PC-3 (cell line): Measurements from ENCODE around the gene SNORC. TPM values are rescaled to one million over a fixed set of nuclear protein-coding genes. Genes with fewer than 3 reads are reported as not detected.
A peak's percentile ranks its signal among the peaks of the same experiment; 100 is the strongest.

Source experiments
- ATAC-seq: fragments of 200-7000 bp; cut with Tn5 transposase; 2 replicates; pipeline ENCODE4 v1.9.1; 2020; ENCODE audit warnings: mild to moderate bottlenecking, moderate library complexity
- BruUV-seq: library from RNA; stranded (reverse); fragments of 400-500 nt; replicated peaks from 2 replicates; lab custom pipeline; 2021; lab: Mats Ljungman, UMichigan
- CTCF ChIA-PET: fragments of 300-600 bp; sonication (Branson Sonifier 250); formaldehyde crosslinking; loops from one replicate; lab custom pipeline; 2022; ENCODE audit warnings: antibody characterized with exemption; lab: Charles Lee
- POLR2A ChIA-PET: fragments of 300-600 bp; sonication (Branson Sonifier 250); formaldehyde crosslinking; loops from one replicate; lab custom pipeline; 2022; ENCODE audit warnings: antibody characterized with exemption; ENCODE audit not compliant: unreplicated experiment; lab: Charles Lee
- DNase-seq: peaks from one replicate; pipeline ENCODE4 v3.0.0-alpha.2; 2015
- H2AFZ ChIP-seq: fragments of 300-600 bp; sonication (generic); 2 replicates; pipeline ENCODE4 v1.6.0; 2016; ENCODE audit warnings: antibody characterized with exemption, low read length
- H3F3A ChIP-seq: fragments of 300-600 bp; sonication (generic); one replicate; pipeline ENCODE4 v1.6.0; 2017; ENCODE audit warnings: antibody characterized with exemption, low read length, control low read depth, mild to moderate bottlenecking; ENCODE audit not compliant: unreplicated experiment
- H3K27ac ChIP-seq: fragments of 300-600 bp; sonication (generic); 2 replicates; pipeline ENCODE4 v1.5.1; 2016; ENCODE audit warnings: mild to moderate bottlenecking, low read length
- H3K27me3 ChIP-seq: fragments of 300-600 bp; sonication (generic); 2 replicates; pipeline ENCODE4 v1.6.1; 2016; ENCODE audit warnings: low read length, mixed read lengths
- H3K36me3 ChIP-seq: fragments of 300-600 bp; sonication (generic); 2 replicates; pipeline ENCODE4 v1.6.1; 2016; ENCODE audit warnings: low read depth, mixed run types, low read length, mixed read lengths
- H3K4me1 ChIP-seq: fragments of 300-600 bp; sonication (generic); 2 replicates; pipeline ENCODE4 v1.5.1; 2016; ENCODE audit warnings: low read length; ENCODE audit not compliant: insufficient read depth
- H3K4me2 ChIP-seq: fragments of 300-600 bp; sonication (generic); 2 replicates; pipeline ENCODE4 v1.6.0; 2016; ENCODE audit warnings: low read length
- H3K4me3 ChIP-seq: fragments of 300-600 bp; sonication (generic); 2 replicates; pipeline ENCODE4 v1.5.1; 2016; ENCODE audit warnings: mild to moderate bottlenecking, low read length, mixed read lengths
- H3K79me2 ChIP-seq: fragments of 300-600 bp; sonication (generic); 2 replicates; pipeline ENCODE4 v1.6.1; 2017; ENCODE audit warnings: low read length, mixed read lengths
- H3K9ac ChIP-seq: fragments of 300-600 bp; sonication (generic); 2 replicates; pipeline ENCODE4 v1.6.0; 2016; ENCODE audit warnings: mild to moderate bottlenecking, low read length
- H3K9me2 ChIP-seq: fragments of 300-600 bp; sonication (generic); replicated peaks from 2 replicates; pipeline ENCODE4 v1.6.1; 2016; ENCODE audit warnings: mixed run types, low read length, mixed read lengths
- H3K9me3 ChIP-seq: fragments of 300-600 bp; sonication (generic); 2 replicates; pipeline ENCODE4 v1.6.1; 2016; ENCODE audit warnings: low read length, mixed read lengths
- H4K20me1 ChIP-seq: fragments of 300-600 bp; sonication (generic); 2 replicates; pipeline ENCODE4 v1.6.1; 2016; ENCODE audit warnings: low read length, mixed read lengths
- CTCF ChIP-seq: fragments of 300-600 bp; sonication (generic); conservative IDR thresholded peaks from 2 replicates; pipeline ENCODE4 v1.5.1; 2017; ENCODE audit warnings: antibody characterized with exemption, low read depth, mild to moderate bottlenecking, low read length
- EZH2 ChIP-seq: fragments of 300-600 bp; sonication (generic); IDR thresholded peaks from one replicate; pipeline ENCODE4 v1.6.1; 2017; ENCODE audit warnings: antibody characterized with exemption, mild to moderate bottlenecking, low read length; ENCODE audit not compliant: unreplicated experiment
- EZH2phosphoT487 ChIP-seq: fragments of 300-600 bp; sonication (generic); IDR thresholded peaks from 2 replicates; pipeline ENCODE4 v1.6.1; 2018; ENCODE audit warnings: mild to moderate bottlenecking, antibody characterized with exemption, low read length, borderline replicate concordance
- intact Hi-C: fragments of 100-400 bp; cut with micrococcal nuclease; formaldehyde crosslinking; loops from 2 replicates; pipeline ENCODE4 v1.9.0; 2023
- total RNA-seq: library from RNA; depleted of rRNA; stranded (reverse); fragments of >200 nt; gene quantifications from 2 replicates; pipeline ENCODE4 v1.2.3, GENCODE V29; 2014

Gene SNORC
- total RNA-seq, 1 experiment from 2014 or later = 11.1 TPM

- TF ChIP-seq EZH2 (no peak), EZH2phosphoT487 (no peak), CTCF (no peak)
- CTCF ChIA-PET = no interaction called here
- H3K9me2 ChIP-seq = no peaks in the 10 kb centered on the region
Observed at GRCh38 chr2:232886176-232886575, 16.1 kb downstream of the SNORC start.

GRCh38 chr2:232886632-232887031 lies 16.6 kb downstream of the SNORC start:
- Histone ChIP-seq H3K4me2 (no peak overlapping the region), H3K27me3 (no peaks in the 10 kb centered on the region), H3K36me3 (peaks cover 10% of the 10 kb centered on the region), H3F3A (no peaks in the 10 kb centered on the region), H3K79me2 (no peaks in the 10 kb centered on the region), H2AFZ (no peak overlapping the region), H3K9ac (no peak overlapping the region), H3K4me3 (no peak overlapping the region), H4K20me1 (no peaks in the 10 kb centered on the region), H3K9me3 (no peaks in the 10 kb centered on the region), H3K27ac (no peak overlapping the region), H3K4me1 (peaks cover 10% of the 10 kb centered on the region; the same call in 1 of the 2 replicates), H3K9me2 (no peaks in the 10 kb centered on the region)
- TF ChIP-seq EZH2phosphoT487 = no peak
- no peak for TF ChIP-seq CTCF
- TF ChIP-seq EZH2 = no peak
- no TSS peak for BruUV-seq
- ATAC-seq (no peak), DNase-seq (no peak)
- ChIA-PET CTCF (no interaction called here), POLR2A (no interaction called here)
- intact Hi-C loops = no loop called here

More at GRCh38 chr2:232886176-232886575, 16.1 kb downstream of the SNORC start:
- no TSS peak for BruUV-seq
- Histone ChIP-seq H3K9me3 (no peaks in the 10 kb centered on the region), H2AFZ (no peak overlapping the region), H3K4me2 (no peak overlapping the region), H3K4me3 (no peak overlapping the region), H3K79me2 (no peaks in the 10 kb centered on the region), H3K27me3 (no peaks in the 10 kb centered on the region), H3K27ac (no peak overlapping the region), H3K9ac (no peak overlapping the region), H3K4me1 (peaks cover 10% of the 10 kb centered on the region; the same call in 1 of the 2 replicates), H4K20me1 (no peaks in the 10 kb centered on the region), H3K36me3 (peaks cover 10% of the 10 kb centered on the region), H3F3A (no peaks in the 10 kb centered on the region)
- intact Hi-C loops = no loop called here
- no peak for ATAC-seq
- no peak for DNase-seq
- POLR2A ChIA-PET = no interaction called here

- CTCF ChIA-PET = no interaction called here
- Histone ChIP-seq H3K79me2 (no peaks in the 10 kb centered on the region), H3K27ac (no peak overlapping the region), H3K36me3 (peaks cover 11% of the 10 kb centered on the region), H3K9me3 (no peaks in the 10 kb centered on the region), H4K20me1 (no peaks in the 10 kb centered on the region), H3F3A (no peaks in the 10 kb centered on the region), H3K9ac (no peak overlapping the region), H3K4me2 (no peak overlapping the region), H3K9me2 (no peaks in the 10 kb centered on the region), H2AFZ (no peak overlapping the region), H3K27me3 (no peaks in the 10 kb centered on the region), H3K4me3 (no peak overlapping the region), H3K4me1 (peaks cover 10% of the 10 kb centered on the region; the same call in 1 of the 2 replicates)
- peak; percentile 30; the same call in 1 of the 2 replicates for ATAC-seq
- BruUV-seq = no TSS peak
- POLR2A ChIA-PET = no interaction called here
- intact Hi-C loops = no loop called here
- TF ChIP-seq CTCF (peak; percentile 38; the same call in 1 of the 2 replicates), EZH2 (no peak)
- no peak for DNase-seq
Observed at GRCh38 chr2:232887171-232887850, 17.2 kb downstream of the SNORC start.
